GM18951 (cell line): ENCODE measurements around the gene EIF5.

ENCODE experiments used
- POLR2A ChIP-seq: IDR thresholded peaks from 4 replicates; pipeline ENCODE4 v1.6.1; 2011; ENCODE audit warnings: mild to moderate bottlenecking; ENCODE audit not compliant: insufficient read length, insufficient read depth; ENCODE audit errors: extremely low read depth
- in situ Hi-C: fragments of 300-500 bp; cut with MboI; formaldehyde crosslinking; loops from one replicate; pipeline ENCODE4 v1.12.0; 2022; ENCODE audit warnings: low sequenced_read_pairs, mixed read lengths, inconsistent platforms; ENCODE audit not compliant: unreplicated experiment

EIF5 gene

DNA sequence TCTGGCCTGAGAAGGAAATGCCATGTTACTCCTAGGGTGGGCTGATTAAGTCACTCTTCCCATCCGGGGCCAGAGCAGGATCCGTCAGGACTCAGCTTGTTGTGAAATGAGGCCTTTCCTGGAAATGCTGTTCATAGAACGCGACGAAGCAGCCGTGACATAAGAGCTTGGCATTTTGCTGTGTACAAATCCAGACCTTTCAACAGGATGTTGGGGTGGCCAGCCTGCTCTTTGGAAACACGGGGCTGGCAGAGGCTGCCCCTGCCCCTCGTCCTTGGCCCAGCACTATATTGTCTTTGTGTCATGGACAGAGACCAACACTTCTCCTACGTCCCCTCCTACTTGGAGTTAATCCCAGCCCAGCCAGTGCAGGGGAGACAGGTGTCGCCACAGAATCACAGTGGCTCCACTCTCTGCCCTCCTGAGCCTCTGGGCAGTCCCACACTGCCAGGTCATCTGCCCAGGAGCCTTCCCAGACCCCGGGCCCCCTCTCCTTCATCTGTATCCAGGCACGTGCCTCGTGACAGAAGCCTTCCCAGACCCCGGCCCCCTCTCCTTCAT lies 18.6 kb upstream of the EIF5 start:
- in situ Hi-C loops, result no loop called here
- no peak for TF ChIP-seq POLR2A

DNA sequence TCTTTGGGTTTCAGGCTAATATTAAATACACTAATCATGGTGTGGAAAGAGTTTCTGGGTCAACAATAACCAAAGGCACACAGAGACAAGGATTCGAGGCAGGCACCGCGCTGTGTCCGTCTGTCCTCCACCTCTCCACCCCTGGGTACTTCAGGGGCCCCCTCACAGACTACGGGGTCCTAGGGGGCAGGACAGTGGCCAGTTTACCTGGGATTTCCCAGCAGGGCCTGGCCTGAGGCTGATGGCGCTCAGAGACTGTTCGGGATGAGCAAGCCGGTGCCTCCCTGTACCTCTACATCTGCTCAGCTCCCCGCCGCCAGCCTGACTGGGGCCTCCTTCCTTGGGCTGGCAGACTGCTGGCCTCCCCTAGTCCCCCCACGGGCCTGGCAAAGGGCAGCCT lies 18.1 kb upstream of the EIF5 start:
- in situ Hi-C loops, result no loop called here

DNA sequence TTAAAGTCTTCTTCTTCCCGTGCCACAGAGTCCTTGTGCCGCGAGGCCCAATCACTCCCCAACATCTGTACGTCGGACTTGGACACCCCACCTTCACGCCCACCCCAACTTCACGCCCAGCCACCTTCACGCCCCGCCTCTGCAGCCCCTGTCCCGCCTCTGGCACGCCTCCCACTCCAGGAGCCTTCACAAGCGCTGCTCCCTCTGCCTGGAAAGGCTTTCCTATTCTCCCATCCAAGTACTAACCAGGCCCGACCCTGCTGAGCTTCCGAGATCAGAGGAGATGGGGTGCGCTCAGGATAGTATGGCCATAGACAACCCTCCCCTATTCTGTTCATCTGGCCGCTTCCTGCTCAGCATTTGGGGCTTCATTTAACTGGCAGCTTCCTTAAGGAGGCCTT lies 17.3 kb upstream of the EIF5 start:
- in situ Hi-C loops, result no loop called here
- TF ChIP-seq POLR2A, result no peak

More for the DNA sequence above, 18.1 kb upstream of the EIF5 start:
- no peak for TF ChIP-seq POLR2A

DNA sequence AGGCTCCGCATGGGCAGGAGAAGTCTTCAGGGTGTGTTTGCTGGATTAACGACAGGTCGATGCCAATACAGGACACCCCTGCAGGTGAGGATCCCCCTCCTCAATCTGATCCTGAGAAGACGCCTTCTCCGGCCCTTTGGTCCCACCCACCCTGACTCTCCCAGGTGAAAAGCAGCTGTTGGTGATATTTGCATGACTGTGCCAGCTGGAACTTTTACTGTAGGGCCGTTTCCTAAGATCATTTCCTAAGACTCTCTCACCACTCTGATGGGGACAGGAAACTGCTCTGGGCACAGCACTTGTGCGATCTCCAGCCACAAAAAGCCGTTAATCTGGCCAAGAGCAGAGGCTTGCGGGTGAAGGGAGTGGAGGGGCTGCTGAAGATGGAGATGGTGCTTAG lies 16.8 kb upstream of the EIF5 start:
- no peak for TF ChIP-seq POLR2A
- in situ Hi-C loops, result no loop called here

DNA sequence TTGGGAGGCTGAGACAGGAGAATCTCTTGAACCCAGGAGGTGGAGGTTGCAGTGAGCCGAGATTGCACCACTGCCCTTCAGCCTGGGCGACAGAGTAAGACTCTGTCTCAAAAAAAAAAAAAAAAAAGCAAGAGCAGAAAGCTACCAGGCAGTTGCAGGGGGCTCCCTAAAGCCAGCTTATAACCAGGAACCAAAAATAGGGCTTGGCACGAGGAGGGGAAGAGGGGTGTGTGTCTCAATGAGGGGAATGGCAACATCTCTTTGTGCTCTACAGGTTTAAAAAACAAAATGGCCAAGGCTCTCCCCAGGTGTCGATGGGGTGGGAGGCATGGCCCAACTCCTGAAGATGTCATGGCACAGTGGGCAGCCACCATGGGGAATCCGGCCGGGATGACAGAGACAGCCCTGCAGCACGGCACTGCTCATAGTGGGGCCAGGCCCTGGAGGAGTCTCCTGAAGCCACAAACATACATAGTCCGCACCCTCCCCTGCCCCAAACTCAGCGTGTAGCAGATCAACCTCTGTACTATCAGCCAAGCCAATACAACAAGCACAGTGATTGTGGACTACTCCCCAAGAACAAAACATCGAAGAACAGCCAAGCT lies 16.0 kb upstream of the EIF5 start:
- in situ Hi-C loops, result no loop called here
- TF ChIP-seq POLR2A, result no peak

DNA sequence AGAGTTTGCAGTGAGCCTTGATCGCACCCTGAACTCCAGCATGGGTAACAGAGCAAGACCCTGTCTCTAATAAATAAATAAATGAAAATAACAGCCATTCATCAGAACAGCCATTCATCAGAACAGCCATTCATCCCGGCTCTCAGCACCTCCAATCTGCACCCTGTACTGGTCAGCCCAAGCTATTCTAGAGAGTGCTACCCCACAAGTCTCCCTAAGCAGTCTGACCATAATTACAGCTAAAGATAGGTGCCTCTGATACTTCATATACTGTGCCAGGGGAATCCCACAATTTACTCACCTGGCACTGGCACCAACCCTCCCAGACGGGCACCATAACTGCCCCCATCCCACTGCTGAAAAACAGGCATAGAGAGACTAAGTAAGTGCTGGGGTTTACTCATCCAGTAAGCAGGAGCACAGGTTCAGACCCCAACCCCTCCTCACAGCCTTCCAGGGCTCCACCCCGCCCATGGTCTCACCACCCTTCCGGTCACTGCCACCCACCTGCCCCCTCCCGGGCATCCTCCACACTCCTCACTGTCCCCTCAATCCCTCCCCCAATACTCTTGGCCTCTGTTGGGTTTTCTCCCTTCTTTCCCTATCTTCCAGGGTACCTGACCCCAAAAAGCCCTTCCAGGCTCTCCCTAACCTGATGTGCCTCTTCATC lies 15.2 kb upstream of the EIF5 start:
- in situ Hi-C loops, result no loop called here
- no peak for TF ChIP-seq POLR2A

DNA sequence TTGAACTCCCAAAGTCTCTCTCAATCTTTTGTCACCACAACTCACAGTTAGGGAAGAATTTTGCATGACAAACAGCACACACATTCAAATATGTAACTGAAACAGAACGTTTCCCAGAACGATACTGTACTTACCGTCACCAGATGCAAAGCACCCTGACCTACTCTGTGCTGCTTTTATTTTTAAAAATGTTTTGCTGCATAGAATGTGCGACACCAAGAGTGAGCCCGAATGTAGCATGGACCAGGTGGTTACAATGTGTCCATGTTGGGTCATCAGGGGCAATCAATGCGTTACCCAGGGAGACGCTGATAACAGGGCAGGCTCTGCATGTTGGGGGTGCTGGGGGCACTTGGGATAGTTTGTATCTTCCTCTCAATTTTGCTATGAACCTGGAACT lies 14.6 kb upstream of the EIF5 start:
- in situ Hi-C loops, result no loop called here
- no peak for TF ChIP-seq POLR2A

DNA sequence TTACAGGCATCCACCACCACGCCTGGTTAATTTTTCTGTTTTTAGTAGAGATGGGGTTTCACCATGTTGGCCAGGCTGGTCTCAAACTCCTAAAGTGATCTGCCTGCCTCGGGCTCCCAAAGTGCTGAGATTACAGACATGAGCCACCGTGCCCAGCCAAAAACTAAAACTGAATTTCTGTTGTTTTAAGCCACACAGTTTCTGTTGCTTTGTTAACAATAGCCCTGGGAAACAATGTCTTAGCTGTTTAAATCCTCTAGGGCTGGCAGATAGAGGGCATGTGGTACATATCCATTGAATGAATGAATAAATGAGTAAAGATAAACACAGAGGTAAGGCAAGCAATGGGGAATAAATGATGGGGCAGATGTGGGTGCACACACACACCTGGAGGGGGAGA lies 8.0 kb upstream of the EIF5 start:
- in situ Hi-C loops, result no loop called here
- no peak for TF ChIP-seq POLR2A

DNA sequence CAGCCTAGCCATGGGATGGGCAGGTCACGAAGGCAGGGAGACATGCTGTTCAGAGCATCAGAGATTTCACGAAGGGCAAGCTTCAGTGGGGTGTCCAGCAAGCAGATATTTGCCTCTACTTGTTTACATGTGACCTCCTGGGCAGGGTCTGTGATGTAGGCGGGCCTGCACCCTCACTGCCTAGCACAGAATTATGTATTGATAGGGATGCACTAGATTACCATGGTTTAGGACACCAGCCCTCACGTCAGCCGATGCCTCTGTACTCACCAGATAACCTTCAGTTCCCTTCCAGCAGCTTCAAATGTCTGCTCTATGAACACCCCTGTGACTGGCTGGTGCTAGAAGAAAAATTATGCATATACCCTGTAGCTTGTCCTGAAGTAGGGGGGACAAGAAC lies 5.1 kb upstream of the EIF5 start:
- in situ Hi-C loops, result no loop called here
- no peak for TF ChIP-seq POLR2A

DNA sequence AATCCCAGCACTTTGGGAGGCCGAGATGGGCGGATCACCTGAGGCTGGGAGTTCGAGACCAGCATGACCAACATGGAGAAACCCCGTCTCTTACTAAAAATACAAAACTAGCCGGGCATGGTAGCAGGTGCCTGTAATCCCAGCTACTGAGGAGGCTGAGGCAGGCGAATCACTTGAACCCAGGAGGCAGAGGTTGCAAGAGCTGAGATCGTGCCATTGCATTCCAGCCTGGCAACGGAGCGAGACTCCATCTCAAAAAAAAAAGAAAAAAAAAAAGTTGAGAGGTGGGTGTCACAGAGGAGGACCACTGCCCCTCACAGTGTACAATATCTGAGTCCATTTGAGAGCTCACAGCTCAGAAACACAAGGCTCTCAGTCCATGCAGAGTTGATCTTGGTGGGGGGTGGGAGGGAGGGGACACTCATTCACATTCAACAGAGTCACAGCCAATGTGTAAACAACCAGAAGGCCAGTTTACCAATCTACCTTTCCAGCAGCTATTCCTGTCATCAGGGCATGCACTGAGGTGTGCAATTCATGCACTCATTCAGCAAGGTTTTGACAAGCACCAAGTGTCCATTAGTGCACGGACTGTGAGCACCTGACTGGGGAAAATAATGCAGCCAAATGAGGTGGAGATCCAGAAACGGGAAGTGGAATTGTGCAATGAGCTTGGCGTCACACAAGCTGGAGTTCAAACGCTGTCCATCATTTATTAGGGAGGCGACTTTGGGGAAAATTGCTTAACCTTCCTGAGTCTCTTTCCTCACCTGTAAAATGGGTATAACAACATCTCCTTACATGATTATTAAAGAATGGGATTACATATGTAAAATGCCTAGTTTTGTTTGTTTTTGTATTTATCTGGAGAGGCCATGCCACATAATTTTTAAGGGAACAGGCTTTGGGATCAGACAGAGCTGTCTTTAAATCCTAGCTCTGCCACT lies 4.4 kb upstream of the EIF5 start:
- in situ Hi-C loops, result no loop called here
- no peak for TF ChIP-seq POLR2A

DNA sequence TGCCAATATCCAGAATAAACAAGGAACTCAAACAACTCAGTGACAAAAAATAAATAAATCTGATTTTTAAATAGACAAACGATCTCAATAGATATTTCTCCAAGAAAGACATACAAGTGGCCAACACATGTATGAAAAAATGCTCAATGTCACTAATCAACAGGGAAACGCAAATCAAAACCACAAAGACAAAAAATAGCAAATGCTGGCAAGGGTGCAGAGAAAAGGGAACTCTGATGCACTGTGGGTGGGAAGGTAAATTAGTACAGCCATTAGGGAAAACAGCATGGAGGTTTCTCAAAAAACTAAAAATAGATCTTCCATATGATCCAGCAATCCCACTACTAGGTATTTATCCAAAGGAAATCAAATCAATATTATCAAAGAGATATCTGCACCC lies 3.5 kb upstream of the EIF5 start:
- TF ChIP-seq POLR2A, result no peak

DNA sequence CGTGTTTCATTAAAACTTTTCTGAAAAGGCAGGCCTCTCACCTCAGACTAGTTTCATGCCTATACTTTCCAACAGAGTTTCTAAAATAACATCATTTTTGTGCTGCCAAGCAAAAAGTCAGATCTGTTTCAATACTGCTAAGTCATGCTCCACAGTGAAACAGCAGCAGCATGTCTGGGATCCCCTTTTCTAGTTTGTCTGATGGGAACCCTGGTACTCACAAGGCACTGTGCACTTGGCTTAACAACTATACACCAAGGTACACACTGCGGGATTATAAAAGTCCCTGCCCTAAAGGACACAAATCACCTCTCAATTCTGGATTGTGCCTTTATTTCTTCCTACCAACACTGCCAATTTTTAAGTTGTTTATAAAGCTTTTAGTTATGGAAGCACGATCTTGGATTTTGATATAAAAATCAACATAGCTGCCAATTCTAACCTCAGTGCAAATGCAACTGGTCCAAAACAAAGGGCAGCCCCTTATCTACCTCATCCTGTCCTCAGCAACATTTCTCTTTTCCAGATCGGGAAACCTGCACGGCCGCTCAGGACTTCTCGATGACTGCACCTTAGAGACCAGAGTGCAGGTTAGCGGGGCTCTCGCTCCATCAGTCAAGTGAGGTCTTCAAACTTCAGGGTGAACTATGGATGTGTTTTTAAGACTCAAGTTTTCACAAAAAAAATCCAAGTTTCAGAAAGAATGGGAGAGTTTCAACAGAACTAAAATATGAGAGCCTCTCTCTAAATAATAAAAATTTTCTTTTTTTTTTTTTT lies 1.7 kb upstream of the EIF5 start:
- in situ Hi-C loops, result no loop called here
- no peak for TF ChIP-seq POLR2A

More for the DNA sequence above, 3.5 kb upstream of the EIF5 start:
- in situ Hi-C loops, result no loop called here
